Endothelial cell of hepatic sinusoid (primary cell): ENCODE data around the gene CEP350.
"Not testable (repeated sequence)": the region's sequence is repeated elsewhere in the genome, so short reads cannot be mapped to it uniquely, and the experiment has no call there.

ENCODE experiments used
- in situ Hi-C: cut with HindIII; loops from 2 replicates; pipeline ENCODE4 v1.10.0; 2017; ENCODE audit warnings: low sequenced_read_pairs

CEP350 gene

DNA sequence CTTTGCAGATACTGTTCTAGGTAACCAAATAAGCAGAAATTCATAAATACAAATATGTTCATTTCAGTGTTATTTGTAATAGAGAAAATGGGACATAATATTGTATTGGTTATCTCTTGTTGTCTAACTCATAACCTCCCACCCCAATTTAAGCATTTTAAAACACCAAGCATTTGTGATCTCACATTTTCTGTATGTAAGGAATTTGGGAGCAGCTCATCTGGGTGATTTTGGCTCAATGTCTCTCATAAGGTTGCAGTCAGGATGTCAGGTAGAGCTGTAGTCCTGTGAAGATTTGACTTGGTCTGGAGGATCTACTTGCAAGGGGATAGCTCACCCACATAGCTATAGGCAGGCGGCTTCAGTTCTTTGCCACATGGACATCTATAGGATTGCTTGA, 29.5 kb downstream of the CEP350 start:
- in situ Hi-C loops = no loop called here

DNA sequence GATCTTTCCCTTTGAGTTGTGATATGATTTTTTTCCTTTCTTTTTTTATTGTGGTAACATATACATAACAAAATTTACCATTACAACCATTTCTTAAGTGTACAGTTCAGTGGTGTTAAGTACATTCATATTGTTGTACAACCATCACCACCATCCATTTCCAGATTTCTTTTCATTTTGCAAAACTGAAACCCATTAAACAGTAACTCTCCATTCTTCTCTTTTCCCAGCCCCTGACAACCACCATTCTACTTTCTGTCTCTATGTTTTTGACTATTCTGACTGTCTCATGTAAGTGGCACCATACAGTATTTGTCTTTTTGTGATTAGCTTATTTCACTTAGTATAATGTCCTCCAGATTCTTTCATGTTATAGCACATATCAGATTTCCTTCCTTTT, 30.3 kb downstream of the CEP350 start:
- in situ Hi-C loops = no loop called here

GRCh38 chr1:179990847-179991246, 36.2 kb downstream of the CEP350 start:
- in situ Hi-C loops = no loop called here

DNA sequence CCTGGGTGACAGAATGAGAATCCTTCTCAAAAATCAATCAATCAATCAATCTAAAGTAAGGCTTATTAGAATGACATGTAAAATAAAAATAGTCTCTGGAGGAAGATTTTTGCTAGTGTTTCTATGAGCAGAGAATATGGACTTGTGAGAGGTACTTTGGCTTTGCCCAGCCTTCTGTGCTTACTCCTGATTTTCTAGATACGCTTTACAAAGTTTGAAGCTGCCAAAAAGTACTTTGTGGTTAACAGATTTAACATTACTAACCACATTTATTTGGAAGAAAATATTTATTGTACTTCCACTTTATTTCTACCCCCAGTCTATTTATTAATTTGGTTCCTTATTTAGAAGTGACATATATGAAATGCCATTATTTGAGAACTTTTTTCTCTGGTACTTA, 41.0 kb downstream of the CEP350 start:
- in situ Hi-C loops = no loop called here

DNA sequence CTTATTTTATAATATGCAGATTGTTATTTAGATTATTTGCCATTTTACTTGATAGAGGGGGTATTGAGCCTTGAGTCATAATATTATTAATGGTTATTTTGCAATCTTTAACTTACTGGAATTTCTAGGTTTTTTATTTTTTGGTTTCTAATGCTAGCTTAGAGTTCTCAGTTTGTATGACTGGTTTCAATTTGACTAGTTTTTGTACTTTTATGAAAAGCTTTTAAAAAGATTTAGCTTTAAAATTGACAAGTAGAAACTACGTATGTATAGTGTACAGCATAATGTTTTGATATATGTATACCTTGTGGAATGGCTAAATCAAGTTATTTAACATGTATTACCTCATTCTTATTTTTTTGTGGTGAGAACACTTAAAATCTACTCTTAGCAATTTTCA, 41.5 kb downstream of the CEP350 start:
- in situ Hi-C loops = no loop called here

DNA sequence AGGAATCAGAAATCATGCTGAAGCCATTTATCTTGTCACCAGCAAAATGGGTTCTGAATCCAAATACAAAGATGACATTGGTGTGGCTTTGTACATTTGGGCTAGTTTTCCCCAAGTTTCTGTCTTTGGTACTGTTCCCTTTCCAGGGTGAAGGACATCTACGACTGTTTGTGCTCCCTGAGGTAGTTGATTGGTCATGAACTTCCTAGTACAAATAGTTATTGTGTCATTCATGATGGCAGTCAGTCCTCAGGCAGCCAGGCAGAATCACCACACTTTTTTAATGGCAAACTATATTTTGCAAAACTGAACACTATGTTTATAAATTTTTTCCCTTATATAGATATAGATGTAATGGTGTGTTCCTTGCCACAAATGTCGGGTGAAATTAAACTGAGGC, 46.0 kb downstream of the CEP350 start:
- in situ Hi-C loops = no loop called here

DNA sequence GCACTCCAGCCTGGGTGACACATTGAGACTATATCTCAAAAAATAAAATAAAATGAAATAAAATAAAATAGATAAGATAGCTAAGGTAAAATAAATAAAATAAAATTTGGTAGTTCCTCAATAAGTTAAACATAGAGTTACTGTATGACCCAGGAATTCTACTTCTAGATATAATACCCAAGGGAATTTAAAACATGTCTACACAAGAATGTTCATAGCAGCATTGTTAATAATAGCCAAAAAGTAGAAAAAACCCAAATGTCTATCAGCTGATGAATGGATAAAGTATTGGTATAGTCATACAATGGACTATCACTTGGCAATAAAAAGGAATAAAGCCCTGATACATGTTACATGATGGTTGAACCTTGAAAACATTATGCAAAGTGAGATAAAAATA, 47.8 kb downstream of the CEP350 start:
- in situ Hi-C loops = no loop called here

GRCh38 chr1:180003026-180003695, 48.6 kb downstream of the CEP350 start:
- in situ Hi-C loops = no loop called here

DNA sequence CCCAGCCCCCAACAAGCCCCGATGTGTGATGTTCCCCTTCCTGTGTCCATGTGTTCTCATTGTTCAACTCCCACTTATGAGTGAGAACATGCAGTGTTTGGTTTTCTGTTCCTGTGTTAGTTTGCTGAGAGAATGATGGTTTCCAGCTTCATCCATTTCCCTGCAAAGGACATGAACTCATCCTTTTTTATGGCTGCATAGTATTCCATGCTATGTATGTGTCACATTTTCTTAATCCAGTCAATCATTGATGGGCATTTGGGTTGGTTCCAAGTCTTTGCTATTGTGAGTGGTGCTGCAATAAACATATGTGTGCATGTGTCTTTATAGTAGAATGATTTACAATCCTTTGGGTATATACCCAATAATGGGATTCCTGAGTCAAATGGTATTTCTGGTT, 52.2 kb downstream of the CEP350 start:
- in situ Hi-C loops = not testable (repeated sequence)

DNA sequence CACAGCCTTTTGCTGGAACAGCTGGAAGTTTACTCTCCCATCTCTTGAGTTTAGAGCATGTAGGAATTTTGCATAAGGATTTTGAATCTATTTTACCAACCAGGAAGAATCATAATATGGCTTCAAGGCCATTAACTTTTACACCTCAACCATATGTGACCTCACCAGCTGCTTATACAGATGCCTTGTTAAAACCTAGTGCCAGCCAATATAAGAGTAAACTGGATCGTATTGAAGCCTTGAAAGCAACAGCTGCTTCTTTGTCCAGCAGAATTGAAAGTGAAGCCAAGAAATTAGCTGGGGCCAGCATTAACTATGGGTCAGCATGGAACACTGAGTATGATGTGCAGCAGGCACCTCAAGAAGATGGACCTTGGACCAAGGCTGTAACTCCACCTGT, 65.4 kb downstream of the CEP350 start:
- in situ Hi-C loops = no loop called here

- in situ Hi-C loops = no loop called here
Measured at GRCh38 chr1:180026556-180026955, 71.9 kb downstream of the CEP350 start.

GRCh38 chr1:180027949-180028445, 73.4 kb downstream of the CEP350 start:
- in situ Hi-C loops = no loop called here

- in situ Hi-C loops = no loop called here
Measured at GRCh38 chr1:180028864-180029263, 74.3 kb downstream of the CEP350 start.

DNA sequence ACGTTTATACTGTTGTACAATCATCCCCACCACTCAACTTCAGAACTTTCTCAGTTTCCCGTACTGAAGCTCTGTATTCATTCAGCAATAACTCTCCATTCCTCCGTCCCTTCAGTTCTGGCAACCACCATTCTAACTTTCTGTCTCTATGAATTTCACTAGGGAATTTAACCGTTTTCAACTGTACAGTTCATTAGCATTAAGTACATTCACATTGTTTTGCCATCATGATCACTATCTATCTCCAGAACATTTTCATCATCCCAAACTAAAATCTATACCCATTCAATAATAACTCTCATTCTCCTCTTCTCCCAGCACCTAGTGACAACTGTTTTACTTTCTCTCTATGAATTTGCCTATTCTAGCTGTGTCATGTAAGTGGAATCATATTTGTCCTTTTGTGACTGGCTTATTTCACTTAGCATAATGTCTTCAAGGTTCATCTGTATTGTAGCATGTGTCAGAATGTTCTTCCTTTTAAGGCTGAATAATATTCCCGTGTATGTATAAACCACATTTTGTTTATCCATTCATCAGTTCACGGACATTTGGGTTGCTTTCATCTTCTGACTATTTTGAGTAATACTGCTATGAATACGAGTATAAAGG, 75.0 kb downstream of the CEP350 start:
- in situ Hi-C loops = no loop called here

DNA sequence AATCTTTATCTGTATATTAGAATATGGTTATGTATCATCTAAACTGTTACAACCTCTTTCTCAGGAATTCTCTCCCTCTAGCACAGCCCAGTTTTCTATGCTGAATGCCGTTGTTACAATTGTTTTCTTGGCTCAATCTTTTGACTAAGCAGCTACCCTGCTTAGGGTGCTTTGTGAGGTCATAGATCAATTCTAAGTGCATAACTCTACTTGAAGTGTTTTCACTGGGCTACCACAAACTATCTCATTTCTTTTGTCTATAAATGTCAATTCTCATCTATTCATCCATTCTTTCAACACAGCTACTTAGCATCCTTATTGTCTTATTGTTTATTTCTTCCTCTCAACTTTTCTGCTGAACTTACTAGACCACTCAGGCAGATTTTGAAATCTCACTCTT, 77.1 kb downstream of the CEP350 start:
- in situ Hi-C loops = no loop called here

GRCh38 chr1:180033390-180033789, 78.8 kb downstream of the CEP350 start:
- in situ Hi-C loops = no loop called here

DNA sequence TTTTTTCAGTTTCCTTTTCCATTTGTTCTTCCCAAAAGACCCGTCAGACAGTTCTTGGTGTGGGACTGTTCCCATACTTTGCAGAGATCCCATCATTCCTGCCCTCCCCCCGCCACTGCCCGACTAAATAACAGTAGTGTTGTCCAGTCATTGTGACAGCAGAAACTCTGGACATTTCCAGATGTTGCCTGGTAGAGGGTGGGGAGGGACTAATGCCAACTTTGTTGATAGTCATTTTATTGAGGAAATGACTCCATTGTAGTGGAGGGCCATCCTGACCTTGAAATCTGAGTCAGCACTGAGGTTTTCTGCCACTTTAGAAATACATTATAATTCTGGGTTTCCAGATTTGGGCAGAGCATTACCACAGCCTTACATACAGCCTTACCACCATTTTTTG, 85.4 kb downstream of the CEP350 start:
- in situ Hi-C loops = no loop called here

- in situ Hi-C loops = no loop called here
Measured at GRCh38 chr1:180041582-180041981, 87.0 kb downstream of the CEP350 start.

GRCh38 chr1:180042988-180043622, 88.5 kb downstream of the CEP350 start:
- in situ Hi-C loops = no loop called here

DNA sequence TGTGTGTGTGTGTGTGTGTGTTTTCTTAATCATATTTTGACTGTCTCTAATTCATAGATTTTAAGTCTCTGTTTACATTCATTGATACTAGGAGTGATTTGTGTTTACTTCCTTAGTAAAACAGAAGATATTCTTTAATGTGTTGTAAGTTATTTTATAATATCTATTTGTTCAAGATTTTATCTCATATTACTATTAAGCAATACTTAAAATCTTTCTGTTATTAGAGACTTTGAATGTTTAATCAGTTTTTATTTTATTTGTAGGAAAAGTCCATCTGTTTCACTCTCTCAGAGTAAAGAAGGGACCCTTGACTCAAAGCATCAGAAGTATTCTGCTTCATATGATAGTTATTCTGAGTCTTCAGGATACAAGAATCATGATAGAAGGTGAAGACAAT, 89.2 kb downstream of the CEP350 start:
- in situ Hi-C loops = no loop called here

GRCh38 chr1:180046674-180047073, 92.1 kb downstream of the CEP350 start:
- in situ Hi-C loops = no loop called here
